ENCODE measurements around the gene MAPK7.

Gene MAPK7

GRCh38 chr17:19378416-19379360, at the start of gene MAPK7:
Gene MAPK7, plus strand, starts transcription at chr17:19378498. Its CDS starts 403 bp downstream, at chr17:19378901.
- in situ Hi-C loops (cut with HindIII; ENCODE audit: low sequenced_read_pairs) = no loop called here

- in situ Hi-C loops (cut with HindIII; ENCODE audit: low sequenced_read_pairs) = no loop called here
These were observed 49.2 kb upstream of the MAPK7 start for GRCh38 chr17:19329136-19329535.

- in situ Hi-C loops (cut with HindIII; ENCODE audit: low sequenced_read_pairs) = loop anchor here (5.0 kb wide), 1 partner anchor 33 kb away; no protein-coding TSS in a partner anchor
These were observed 48.5 kb upstream of the MAPK7 start for GRCh38 chr17:19329839-19330238.

- in situ Hi-C loops (cut with HindIII; ENCODE audit: low sequenced_read_pairs) = loop anchor here (5.0 kb wide), 1 partner anchor 33 kb away; no protein-coding TSS in a partner anchor
These were observed 48.0 kb upstream of the MAPK7 start for GRCh38 chr17:19330271-19330670.

- in situ Hi-C loops (cut with HindIII; ENCODE audit: low sequenced_read_pairs) = loop anchor here (5.0 kb wide), 1 partner anchor 34 kb away; no protein-coding TSS in a partner anchor
These were observed 47.2 kb upstream of the MAPK7 start for GRCh38 chr17:19331134-19331533.

GRCh38 chr17:19331543-19332245, 46.6 kb upstream of the MAPK7 start:
- in situ Hi-C loops (cut with HindIII; ENCODE audit: low sequenced_read_pairs) = loop anchor here (5.0 kb wide), 1 partner anchor 34 kb away; no protein-coding TSS in a partner anchor

- in situ Hi-C loops (cut with HindIII; ENCODE audit: low sequenced_read_pairs) = loop anchor here (5.0 kb wide), 1 partner anchor 35 kb away; no protein-coding TSS in a partner anchor
These were observed 45.7 kb upstream of the MAPK7 start for GRCh38 chr17:19332371-19333131.

- in situ Hi-C loops (cut with HindIII; ENCODE audit: low sequenced_read_pairs) = loop anchor here (5.0 kb wide), 1 partner anchor 36 kb away; no protein-coding TSS in a partner anchor
These were observed 45.2 kb upstream of the MAPK7 start for GRCh38 chr17:19333132-19333440.

GRCh38 chr17:19333736-19334290, 44.5 kb upstream of the MAPK7 start:
- in situ Hi-C loops (cut with HindIII; ENCODE audit: low sequenced_read_pairs) = loop anchor here (5.0 kb wide), 1 partner anchor 37 kb away; no protein-coding TSS in a partner anchor

GRCh38 chr17:19334331-19334730, 44.0 kb upstream of the MAPK7 start:
- in situ Hi-C loops (cut with HindIII; ENCODE audit: low sequenced_read_pairs) = loop anchor here (5.0 kb wide), 1 partner anchor 37 kb away; no protein-coding TSS in a partner anchor

GRCh38 chr17:19335951-19336631, 42.2 kb upstream of the MAPK7 start:
- in situ Hi-C loops (cut with HindIII; ENCODE audit: low sequenced_read_pairs) = no loop called here

- in situ Hi-C loops (cut with HindIII; ENCODE audit: low sequenced_read_pairs) = no loop called here
These were observed 41.2 kb upstream of the MAPK7 start for GRCh38 chr17:19336938-19337711.

- in situ Hi-C loops (cut with HindIII; ENCODE audit: low sequenced_read_pairs) = no loop called here
These were observed 40.6 kb upstream of the MAPK7 start for GRCh38 chr17:19337712-19338023.

GRCh38 chr17:19338031-19338990, 40.0 kb upstream of the MAPK7 start:
- in situ Hi-C loops (cut with HindIII; ENCODE audit: low sequenced_read_pairs) = no loop called here

- in situ Hi-C loops (cut with HindIII; ENCODE audit: low sequenced_read_pairs) = no loop called here
These were observed 38.9 kb upstream of the MAPK7 start for GRCh38 chr17:19339341-19339815.

- in situ Hi-C loops (cut with HindIII; ENCODE audit: low sequenced_read_pairs) = no loop called here
These were observed 37.1 kb upstream of the MAPK7 start for GRCh38 chr17:19341211-19341631.

- in situ Hi-C loops (cut with HindIII; ENCODE audit: low sequenced_read_pairs) = no loop called here
These were observed 36.4 kb upstream of the MAPK7 start for GRCh38 chr17:19341641-19342610.
